Naive thymus-derived CD4-positive, alpha-beta T cell (primary cell): Measurements from ENCODE around the gene EFHC2. TPM values are rescaled to one million over a fixed set of nuclear protein-coding genes. Genes with fewer than 3 reads are reported as not detected.

Experiments
- ATAC-seq: fragments of 150-1000 bp; cut with Tn5 transposase; 2 replicates; pipeline ENCODE4 v1.10.0; 2021; ENCODE audit warnings: mild to moderate bottlenecking, moderate library complexity
- CTCF ChIA-PET: fragments of 350-600 bp; sonication (Branson Sonifier 250); formaldehyde crosslinking; loops from one replicate; lab custom pipeline; 2021; ENCODE audit warnings: antibody characterized with exemption; lab: Charles Lee
- POLR2A ChIA-PET: fragments of 350-600 bp; sonication (Branson Sonifier 250); formaldehyde crosslinking; loops from one replicate; lab custom pipeline; 2021; ENCODE audit warnings: antibody characterized with exemption, inconsistent platforms; lab: Charles Lee
- DNase-seq, 9 donors: peaks; one replicate each; pipeline versions ENCODE4 v3.0.0 to v3.0.0-alpha.2; 2020 to 2022; ENCODE audit warnings: mixed read lengths in 1 of 9
- H3K27ac ChIP-seq: one replicate; pipeline ENCODE4 v1.7.0; 2013; ENCODE audit warnings: mild to moderate bottlenecking, low read depth, low read length, moderate library complexity
- H3K27me3 ChIP-seq, 2 donors: one replicate each; pipeline ENCODE4 v1.7.0; 2013; ENCODE audit warnings: low read length in 2 of 2, mild to moderate bottlenecking in 2 of 2, moderate library complexity in 2 of 2; ENCODE audit not compliant: control insufficient read depth in 2 of 2, insufficient read depth in 2 of 2
- H3K36me3 ChIP-seq, 3 experiments: 1 replicate in 2 of 3; 2 replicates in 1 of 3; pipeline ENCODE4 v1.7.0; 2013; ENCODE audit warnings: low read length in 3 of 3, mild to moderate bottlenecking in 3 of 3, moderate library complexity in 1 of 3; ENCODE audit not compliant: insufficient read depth in 3 of 3, control insufficient read depth in 2 of 3
- H3K4me1 ChIP-seq, 2 donors: one replicate each; pipeline ENCODE4 v1.7.0; 2013; ENCODE audit warnings: low read length in 2 of 2, mild to moderate bottlenecking in 2 of 2, moderate library complexity in 1 of 2; ENCODE audit not compliant: control insufficient read depth in 2 of 2, insufficient read depth in 2 of 2
- H3K4me3 ChIP-seq: 2 replicates; pipeline ENCODE4 v1.7.0; 2013; ENCODE audit warnings: mild to moderate bottlenecking, low read length
- H3K9me3 ChIP-seq, 3 experiments: 1 replicate in 2 of 3; 2 replicates in 1 of 3; pipeline ENCODE4 v1.7.0; 2013; ENCODE audit warnings: low read length in 3 of 3; ENCODE audit not compliant: control insufficient read depth in 2 of 3
- H3K27ac Mint-ChIP-seq, 9 donors: one replicate each; pipeline ENCODE4 v1.8.0; 2020 to 2022; ENCODE audit warnings: mixed read lengths in 9 of 9, mild to moderate bottlenecking in 8 of 9, moderate library complexity in 5 of 9, inconsistent platforms in 2 of 9
- H3K27me3 Mint-ChIP-seq, 5 donors: one replicate each; pipeline ENCODE4 v1.8.0; 2021 to 2022; ENCODE audit warnings: mixed read lengths in 5 of 5, mild to moderate bottlenecking in 1 of 5
- H3K36me3 Mint-ChIP-seq, 5 donors: one replicate each; pipeline ENCODE4 v1.8.0; 2020 to 2022; ENCODE audit warnings: mixed read lengths in 5 of 5, mild to moderate bottlenecking in 3 of 5, inconsistent platforms in 1 of 5
- H3K4me1 Mint-ChIP-seq, 7 donors: one replicate each; pipeline ENCODE4 v1.8.0; 2020 to 2022; ENCODE audit warnings: mixed read lengths in 7 of 7, mild to moderate bottlenecking in 3 of 7, inconsistent platforms in 1 of 7
- H3K4me3 Mint-ChIP-seq, 10 donors: one replicate each; pipeline ENCODE4 v1.8.0; 2020 to 2022; ENCODE audit warnings: mild to moderate bottlenecking in 10 of 10, mixed read lengths in 10 of 10, moderate library complexity in 6 of 10, inconsistent platforms in 2 of 10
- H3K9me3 Mint-ChIP-seq, 11 donors: one replicate each; pipeline ENCODE4 v1.8.0; 2020 to 2022; ENCODE audit warnings: mixed read lengths in 11 of 11, mild to moderate bottlenecking in 4 of 11, inconsistent platforms in 1 of 11, moderate library complexity in 1 of 11
- intact Hi-C, 2 donors: fragments of 100-400 bp; cut with micrococcal nuclease; formaldehyde crosslinking; loops; one replicate each; pipeline ENCODE4 v1.15.1; 2023
- polyA plus RNA-seq, 2 donors: library from polyadenylated mRNA; unstranded; fragments of 300-500 nt; fragmentation: Illumina TruSeq; gene quantifications; one replicate each; pipeline ENCODE4 v1.2.3, GENCODE V29; 2021
- total RNA-seq, 6 experiments: library from RNA in 5 of 6; stranded (reverse) in 5 of 6; gene quantifications; 1 replicate in 5 of 6; 2 replicates in 1 of 6; pipeline ENCODE4 v1.2.3 and lab custom pipeline; 2021 to 2026

The EFHC2 gene
- total and polyA plus RNA-seq, 7 experiments from 2014 or later, result 0.31 to 3.3 (median 2.1) TPM

GRCh38 chrX:44225667-44226066, 117.8 kb downstream of the EFHC2 start:
- H3K36me3 Mint-ChIP-seq, result peaks cover 0 to 4% (median 0%) of the 10 kb centered on the region in 5 donors
- H3K9me3 ChIP-seq, result no peaks in the 10 kb centered on the region
- no peak for ATAC-seq
- H3K4me1 Mint-ChIP-seq, result peaks cover 0 to 16% (median 4%) of the 10 kb centered on the region in 7 donors
- intact Hi-C loops, result no loop called here
- no peak overlapping the region for H3K4me3 Mint-ChIP-seq
- H3K27me3 ChIP-seq, result no peaks in the 10 kb centered on the region
- no peaks in the 10 kb centered on the region for H3K36me3 ChIP-seq
- no peaks in the 10 kb centered on the region for H3K4me1 ChIP-seq
- CTCF ChIA-PET, result no interaction called here
- H3K27ac Mint-ChIP-seq, result no peak overlapping the region
- peaks cover 0 to 2% (median 0%) of the 10 kb centered on the region in 11 donors for H3K9me3 Mint-ChIP-seq
- H3K27me3 Mint-ChIP-seq, result peaks cover 0 to 5% (median 0%) of the 10 kb centered on the region in 5 donors
- no peak for DNase-seq
- POLR2A ChIA-PET, result no interaction called here
- no peak overlapping the region for H3K4me3 ChIP-seq
- no peak overlapping the region for H3K27ac ChIP-seq

- ATAC-seq, result no peak
- Mint-ChIP-seq H3K9me3 (peaks cover 0 to 2% (median 0%) of the 10 kb centered on the region in 11 donors), H3K36me3 (peaks cover 0 to 4% (median 0%) of the 10 kb centered on the region in 5 donors), H3K27me3 (peaks cover 0 to 5% (median 0%) of the 10 kb centered on the region in 5 donors), H3K27ac (no peak overlapping the region), H3K4me3 (no peak overlapping the region), H3K4me1 (peaks cover 0 to 16% (median 4%) of the 10 kb centered on the region in 7 donors)
- Histone ChIP-seq H3K36me3 (no peaks in the 10 kb centered on the region), H3K4me1 (no peaks in the 10 kb centered on the region), H3K27me3 (no peaks in the 10 kb centered on the region), H3K4me3 (no peak overlapping the region), H3K9me3 (no peaks in the 10 kb centered on the region), H3K27ac (no peak overlapping the region)
- no peak for DNase-seq
- intact Hi-C loops, result no loop called here
- ChIA-PET CTCF (no interaction called here), POLR2A (no interaction called here)
These were observed 118.7 kb downstream of the EFHC2 start for GRCh38 chrX:44224760-44225159.

GRCh38 chrX:44223150-44223549, 120.3 kb downstream of the EFHC2 start:
- ChIA-PET POLR2A (interaction anchor here (0.6 kb wide), 1 partner anchor 64 kb away, joined by 3 read pairs; no protein-coding TSS in a partner anchor), CTCF (no interaction called here)
- Mint-ChIP-seq H3K27me3 (peaks cover 0 to 5% (median 0%) of the 10 kb centered on the region in 5 donors), H3K27ac (no peak overlapping the region), H3K4me1 (peaks cover 0 to 11% (median 3%) of the 10 kb centered on the region in 7 donors), H3K4me3 (no peak overlapping the region), H3K9me3 (peaks cover 0 to 2% (median 0%) of the 10 kb centered on the region in 11 donors), H3K36me3 (peaks cover 0 to 4% (median 0%) of the 10 kb centered on the region in 5 donors)
- intact Hi-C loops, result no loop called here
- Histone ChIP-seq H3K4me1 (no peaks in the 10 kb centered on the region), H3K36me3 (no peaks in the 10 kb centered on the region), H3K4me3 (no peak overlapping the region), H3K9me3 (no peaks in the 10 kb centered on the region), H3K27ac (no peak overlapping the region), H3K27me3 (no peaks in the 10 kb centered on the region)
- no peak for ATAC-seq
- DNase-seq, result no peak

- DNase-seq (no peak), ATAC-seq (no peak)
- peaks cover 0 to 12% (median 3%) of the 10 kb centered on the region in 7 donors for H3K4me1 Mint-ChIP-seq
- intact Hi-C loops, result no loop called here
- ChIA-PET CTCF (interaction anchor here (0.7 kb wide), 1 partner anchor 829 kb away, joined by 3 read pairs; no protein-coding TSS in a partner anchor), POLR2A (no interaction called here)
- H3K9me3 ChIP-seq, result no peaks in the 10 kb centered on the region
- peaks cover 0 to 13% (median 0%) of the 10 kb centered on the region in 5 donors for H3K36me3 Mint-ChIP-seq
- H3K9me3 Mint-ChIP-seq, result peaks cover 0 to 2% (median 0%) of the 10 kb centered on the region in 11 donors
- H3K4me1 ChIP-seq, result no peaks in the 10 kb centered on the region
- H3K27ac Mint-ChIP-seq, result no peak overlapping the region
- H3K27me3 ChIP-seq, result no peaks in the 10 kb centered on the region
- no peak overlapping the region for H3K4me3 ChIP-seq
- H3K27ac ChIP-seq, result no peak overlapping the region
- peaks cover 0 to 7% (median 0%) of the 10 kb centered on the region in 5 donors for H3K27me3 Mint-ChIP-seq
- H3K36me3 ChIP-seq, result no peaks in the 10 kb centered on the region
- H3K4me3 Mint-ChIP-seq, result no peak overlapping the region
These were observed 125.0 kb downstream of the EFHC2 start for GRCh38 chrX:44218465-44218864.

GRCh38 chrX:44216171-44216570, 127.3 kb downstream of the EFHC2 start:
- no peak overlapping the region for H3K27ac Mint-ChIP-seq
- ChIA-PET POLR2A (no interaction called here), CTCF (no interaction called here)
- intact Hi-C loops, result no loop called here
- H3K4me1 Mint-ChIP-seq, result peaks cover 0 to 12% (median 3%) of the 10 kb centered on the region in 7 donors
- Histone ChIP-seq H3K4me3 (no peak overlapping the region), H3K4me1 (no peaks in the 10 kb centered on the region), H3K27ac (no peak overlapping the region), H3K36me3 (no peaks in the 10 kb centered on the region), H3K27me3 (no peaks in the 10 kb centered on the region), H3K9me3 (no peaks in the 10 kb centered on the region)
- H3K36me3 Mint-ChIP-seq, result peaks cover 0 to 13% (median 3%) of the 10 kb centered on the region in 5 donors
- DNase-seq, result no peak
- H3K4me3 Mint-ChIP-seq, result no peak overlapping the region
- H3K9me3 Mint-ChIP-seq, result no peaks in the 10 kb centered on the region
- no peak for ATAC-seq
- peaks cover 0 to 5% (median 0%) of the 10 kb centered on the region in 5 donors for H3K27me3 Mint-ChIP-seq

- intact Hi-C loops, result no loop called here
- Mint-ChIP-seq H3K4me3 (no peak overlapping the region), H3K36me3 (peaks cover 0 to 14% (median 3%) of the 10 kb centered on the region in 5 donors), H3K9me3 (peaks cover 0 to 5% (median 2%) of the 10 kb centered on the region in 11 donors), H3K27me3 (no peaks in the 10 kb centered on the region), H3K27ac (no peak overlapping the region), H3K4me1 (peaks cover 0 to 3% (median 0%) of the 10 kb centered on the region in 7 donors)
- POLR2A ChIA-PET, result no interaction called here
- CTCF ChIA-PET, result no interaction called here
- Histone ChIP-seq H3K27ac (no peak overlapping the region), H3K9me3 (no peaks in the 10 kb centered on the region), H3K27me3 (no peaks in the 10 kb centered on the region), H3K4me3 (no peak overlapping the region), H3K36me3 (no peaks in the 10 kb centered on the region), H3K4me1 (no peaks in the 10 kb centered on the region)
- ATAC-seq (no peak), DNase-seq (no peak)
These were observed 139.7 kb downstream of the EFHC2 start for GRCh38 chrX:44203791-44204190.

- H3K27ac ChIP-seq, result no peak overlapping the region
- H3K36me3 ChIP-seq, result no peaks in the 10 kb centered on the region
- DNase-seq (no peak), ATAC-seq (no peak)
- no peaks in the 10 kb centered on the region for H3K4me1 ChIP-seq
- Mint-ChIP-seq H3K4me1 (peaks cover 0 to 3% (median 0%) of the 10 kb centered on the region in 7 donors), H3K4me3 (no peak overlapping the region), H3K36me3 (peaks cover 0 to 12% (median 7%) of the 10 kb centered on the region in 5 donors), H3K27ac (no peak overlapping the region), H3K27me3 (no peaks in the 10 kb centered on the region), H3K9me3 (peaks cover 0 to 5% (median 2%) of the 10 kb centered on the region in 11 donors)
- ChIA-PET CTCF (no interaction called here), POLR2A (no interaction called here)
- no peak overlapping the region for H3K4me3 ChIP-seq
- intact Hi-C loops, result no loop called here
- H3K9me3 ChIP-seq, result no peaks in the 10 kb centered on the region
- no peaks in the 10 kb centered on the region for H3K27me3 ChIP-seq
These were observed 140.9 kb downstream of the EFHC2 start for GRCh38 chrX:44202596-44202995.
